PC-9 (cell line): ENCODE results near the gene ARHGAP24.

Experiments
- EZH2 ChIP-seq: fragments of 200-600 bp; sonication (generic); IDR thresholded peaks from 2 replicates; pipeline ENCODE4 v1.8.0; 2017; ENCODE audit warnings: antibody characterized with exemption, low read depth
- TF ChIP-seq, protein P1 (sequence below): fragments of 200-600 bp; sonication (generic); conservative IDR thresholded peaks from 2 replicates; pipeline ENCODE4 v1.6.1; 2017; ENCODE audit warnings: mixed run types, antibody characterized with exemption, mild to moderate bottlenecking, moderate library complexity

DNA sequence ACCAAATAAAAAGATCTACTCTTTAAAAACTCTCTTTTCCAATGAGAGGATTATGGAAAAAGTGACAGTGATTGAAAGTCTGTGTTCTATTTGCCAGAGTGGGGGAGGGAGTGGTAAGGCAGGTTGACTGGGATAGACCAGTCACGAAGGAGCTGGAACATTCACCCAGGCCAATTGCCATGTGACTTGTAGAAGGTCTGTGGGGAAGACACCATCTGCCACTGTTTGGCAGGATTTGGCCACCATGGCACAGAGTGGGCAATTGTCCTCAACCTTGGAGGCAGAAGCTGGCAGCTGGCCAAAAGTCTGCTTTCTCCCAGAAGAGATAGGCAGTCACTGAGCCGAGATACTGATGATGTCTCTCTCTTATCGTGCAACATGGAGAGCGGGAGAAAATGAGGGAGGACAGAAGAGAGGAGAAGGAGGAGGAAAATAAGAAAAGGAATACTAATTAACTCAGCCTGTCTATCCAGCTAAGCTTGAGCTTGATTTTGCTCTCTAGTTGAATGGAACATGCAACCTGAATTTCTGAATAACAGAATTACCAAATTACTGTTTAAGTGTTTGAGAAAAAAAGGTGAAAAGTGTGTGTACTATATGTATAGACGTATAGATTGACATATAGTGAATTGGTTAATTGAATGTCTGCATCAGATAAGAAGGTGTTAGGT, 267.1 kb downstream of the ARHGAP24 start:
- TF ChIP-seq EZH2 = no peak
- TF ChIP-seq, protein P1, sequence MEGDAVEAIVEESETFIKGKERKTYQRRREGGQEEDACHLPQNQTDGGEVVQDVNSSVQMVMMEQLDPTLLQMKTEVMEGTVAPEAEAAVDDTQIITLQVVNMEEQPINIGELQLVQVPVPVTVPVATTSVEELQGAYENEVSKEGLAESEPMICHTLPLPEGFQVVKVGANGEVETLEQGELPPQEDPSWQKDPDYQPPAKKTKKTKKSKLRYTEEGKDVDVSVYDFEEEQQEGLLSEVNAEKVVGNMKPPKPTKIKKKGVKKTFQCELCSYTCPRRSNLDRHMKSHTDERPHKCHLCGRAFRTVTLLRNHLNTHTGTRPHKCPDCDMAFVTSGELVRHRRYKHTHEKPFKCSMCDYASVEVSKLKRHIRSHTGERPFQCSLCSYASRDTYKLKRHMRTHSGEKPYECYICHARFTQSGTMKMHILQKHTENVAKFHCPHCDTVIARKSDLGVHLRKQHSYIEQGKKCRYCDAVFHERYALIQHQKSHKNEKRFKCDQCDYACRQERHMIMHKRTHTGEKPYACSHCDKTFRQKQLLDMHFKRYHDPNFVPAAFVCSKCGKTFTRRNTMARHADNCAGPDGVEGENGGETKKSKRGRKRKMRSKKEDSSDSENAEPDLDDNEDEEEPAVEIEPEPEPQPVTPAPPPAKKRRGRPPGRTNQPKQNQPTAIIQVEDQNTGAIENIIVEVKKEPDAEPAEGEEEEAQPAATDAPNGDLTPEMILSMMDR = no peak
